Stimulated activated CD4-positive, alpha-beta T cell treated with anti-CD3 and anti-CD28 coated beads, Interleukin-1b, Interleukin-23, amount 100 ng/mL, for 48 hours (primary cell): ENCODE results near the gene PCDHB14.
A peak's percentile ranks its signal among the peaks of the same experiment; 100 is the strongest.
"Not testable (repeated sequence)": the region's sequence is repeated elsewhere in the genome, so short reads cannot be mapped to it uniquely, and the experiment has no call there.

Source experiments
- DNase-seq: peaks from one replicate; pipeline ENCODE4 v3.0.0-alpha.2; 2020

Gene PCDHB14

DNA sequence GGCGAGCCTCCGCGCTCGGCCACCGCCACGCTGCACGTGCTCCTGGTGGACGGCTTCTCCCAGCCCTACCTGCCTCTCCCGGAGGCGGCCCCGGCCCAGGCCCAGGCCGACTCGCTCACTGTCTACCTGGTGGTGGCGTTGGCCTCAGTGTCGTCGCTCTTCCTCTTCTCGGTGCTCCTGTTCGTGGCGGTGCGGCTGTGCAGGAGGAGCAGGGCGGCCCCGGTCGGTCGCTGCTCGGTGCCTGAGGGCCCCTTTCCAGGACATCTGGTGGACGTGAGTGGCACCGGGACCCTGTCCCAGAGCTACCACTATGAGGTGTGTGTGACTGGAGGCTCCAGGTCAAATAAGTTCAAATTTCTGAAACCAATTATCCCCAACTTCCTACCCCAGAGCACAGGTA lies 12.3 kb upstream of the PCDHB14 start:
- DNase-seq, result not testable (repeated sequence)

- DNase-seq, result peak; percentile 10
Measured at GRCh38 chr5:141213656-141214339, 9.3 kb upstream of the PCDHB14 start, which contains the start of gene PCDHB13. Gene PCDHB13 (plus strand): TSS chr5:141213919. CDS start chr5:141214124, 205 bp downstream.

GRCh38 chr5:141214583-141214982 lies 8.6 kb upstream of the PCDHB14 start:
- not testable (repeated sequence) for DNase-seq

- DNase-seq, result not testable (repeated sequence)
Measured at GRCh38 chr5:141215504-141215903, 7.6 kb upstream of the PCDHB14 start.

- DNase-seq, result not testable (repeated sequence)
Measured at GRCh38 chr5:141216035-141216434, 7.1 kb upstream of the PCDHB14 start.

- DNase-seq, result not testable (repeated sequence)
Measured at GRCh38 chr5:141224844-141225243, 1.7 kb downstream of the PCDHB14 start.

DNA sequence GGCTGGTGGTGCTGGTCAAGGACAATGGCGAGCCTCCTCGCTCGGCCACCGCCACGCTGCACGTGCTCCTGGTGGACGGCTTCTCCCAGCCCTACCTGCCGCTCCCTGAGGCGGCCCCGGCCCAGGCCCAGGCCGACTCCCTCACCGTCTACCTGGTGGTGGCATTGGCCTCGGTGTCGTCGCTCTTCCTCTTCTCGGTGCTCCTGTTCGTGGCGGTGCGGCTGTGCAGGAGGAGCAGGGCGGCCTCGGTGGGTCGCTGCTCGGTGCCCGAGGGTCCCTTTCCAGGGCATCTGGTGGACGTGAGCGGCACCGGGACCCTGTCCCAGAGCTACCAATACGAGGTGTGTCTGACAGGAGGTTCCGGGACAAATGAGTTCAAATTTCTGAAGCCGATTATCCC lies 2.3 kb downstream of the PCDHB14 start:
- not testable (repeated sequence) for DNase-seq

GRCh38 chr5:141234109-141234667 lies 11.0 kb downstream of the PCDHB14 start:
- no peak for DNase-seq

- not testable (repeated sequence) for DNase-seq
Measured at GRCh38 chr5:141235922-141236321, 12.8 kb downstream of the PCDHB14 start.

DNA sequence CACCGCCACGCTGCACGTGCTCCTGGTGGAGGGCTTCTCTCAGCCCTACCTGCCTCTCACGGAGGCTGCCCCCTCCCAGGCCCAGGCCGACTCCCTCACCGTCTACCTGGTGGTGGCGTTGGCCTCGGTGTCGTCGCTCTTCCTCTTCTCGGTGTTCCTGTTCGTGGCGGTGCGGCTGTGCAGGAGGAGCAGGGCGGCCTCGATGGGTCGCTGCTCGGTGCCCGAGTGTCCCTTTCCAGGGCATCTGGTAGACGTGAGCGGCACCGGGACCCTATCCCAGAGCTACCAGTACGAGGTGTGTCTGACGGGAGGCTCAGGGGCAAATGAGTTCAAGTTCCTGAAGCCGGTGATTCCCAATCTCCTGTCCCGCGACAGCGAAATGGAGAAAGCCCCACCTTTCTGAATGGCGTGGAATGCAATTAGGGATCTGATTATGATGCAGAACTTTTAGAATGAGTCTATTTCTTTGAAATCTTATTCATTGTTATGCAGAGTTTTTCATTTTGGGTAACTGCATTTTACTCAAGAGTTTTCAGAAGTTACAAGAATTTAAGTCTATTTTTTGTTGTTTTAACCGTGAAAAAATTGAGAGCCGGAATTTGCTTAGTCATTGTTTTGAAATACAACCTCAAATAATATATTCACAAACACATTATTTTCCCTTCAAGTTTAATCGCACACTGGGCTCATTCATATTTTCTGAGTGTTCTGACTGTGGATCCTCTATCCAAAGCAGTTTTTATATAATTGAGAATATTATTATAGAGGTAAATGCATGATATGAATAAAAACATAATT lies 13.6 kb downstream of the PCDHB14 start:
- DNase-seq, result no peak

DNA sequence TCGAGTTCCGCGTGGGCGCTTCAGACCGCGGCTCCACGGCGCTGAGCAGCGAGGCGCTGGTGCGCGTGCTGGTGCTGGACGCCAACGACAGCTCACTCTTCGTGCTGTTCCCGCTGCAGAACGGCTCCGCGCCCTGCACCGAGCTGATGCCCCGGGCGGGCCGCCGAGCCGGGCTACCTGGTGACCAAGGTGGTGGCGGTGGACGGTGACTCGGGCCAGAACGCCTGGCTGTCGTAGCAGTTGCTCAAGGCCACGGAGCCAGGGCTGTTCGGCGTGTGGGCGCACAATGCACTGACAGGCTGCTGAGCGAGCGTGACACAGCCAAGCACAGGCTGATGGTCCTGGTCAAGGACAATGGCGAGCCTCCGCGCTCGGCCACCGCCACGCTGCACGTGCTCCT lies 18.4 kb downstream of the PCDHB14 start:
- DNase-seq, result no peak

- no peak for DNase-seq
Measured at GRCh38 chr5:141245250-141245717, 22.1 kb downstream of the PCDHB14 start, which contains the start of gene PCDHB15. Gene PCDHB15 (plus strand): TSS chr5:141245395. CDS start chr5:141245579, 184 bp downstream.

DNA sequence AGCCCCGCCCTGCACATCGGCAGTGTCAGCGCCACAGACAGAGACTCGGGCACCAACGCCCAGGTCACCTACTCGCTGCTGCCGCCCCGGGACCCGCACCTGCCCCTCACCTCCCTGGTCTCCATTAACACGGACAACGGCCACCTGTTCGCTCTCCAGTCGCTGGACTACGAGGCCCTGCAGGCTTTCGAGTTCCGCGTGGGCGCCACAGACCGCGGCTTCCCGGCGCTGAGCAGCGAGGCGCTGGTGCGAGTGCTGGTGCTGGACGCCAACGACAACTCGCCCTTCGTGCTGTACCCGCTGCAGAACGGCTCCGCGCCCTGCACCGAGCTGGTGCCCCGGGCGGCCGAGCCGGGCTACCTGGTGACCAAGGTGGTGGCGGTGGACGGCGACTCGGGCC lies 23.8 kb downstream of the PCDHB14 start:
- DNase-seq, result not testable (repeated sequence)

GRCh38 chr5:141247434-141247833 lies 24.3 kb downstream of the PCDHB14 start:
- DNase-seq, result not testable (repeated sequence)

DNA sequence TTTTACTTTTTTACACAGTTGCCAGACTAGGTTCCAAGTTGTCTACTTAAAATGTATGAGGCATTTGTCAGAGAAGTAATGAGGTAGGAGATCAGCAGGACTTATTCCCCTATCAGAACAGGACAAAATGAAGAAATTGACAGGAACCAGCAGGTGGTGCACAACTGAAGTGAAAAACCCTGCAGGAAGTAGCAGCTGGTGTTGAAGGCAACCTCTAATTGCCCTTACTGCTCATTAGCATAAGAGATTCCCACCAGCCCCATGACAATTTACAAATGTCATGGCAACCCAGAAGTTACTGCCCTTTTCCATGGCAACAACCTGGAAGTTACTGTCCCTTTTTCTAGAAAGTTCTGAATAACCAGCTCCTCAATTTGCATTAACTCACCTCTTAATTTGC lies 27.4 kb downstream of the PCDHB14 start:
- no peak for DNase-seq

- DNase-seq, result no peak
Measured at GRCh38 chr5:141258464-141258863, 35.3 kb downstream of the PCDHB14 start.

DNA sequence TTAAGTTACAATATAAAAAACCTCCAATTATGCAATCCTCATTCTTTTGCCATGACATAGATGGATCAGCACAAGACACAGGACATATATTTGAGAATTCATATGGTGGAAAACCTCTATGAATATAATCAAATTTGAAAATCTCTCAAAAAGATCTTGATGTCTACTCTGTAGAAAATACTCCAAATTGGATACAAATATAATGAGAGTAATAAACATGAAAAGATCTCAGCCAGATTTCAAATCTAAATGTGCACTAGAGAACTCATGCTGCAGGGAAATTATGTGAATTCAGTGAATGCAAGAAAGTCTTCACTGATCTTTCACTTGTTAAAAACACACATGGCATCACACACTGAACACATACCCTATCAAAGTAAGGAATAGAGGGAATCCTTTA lies 35.8 kb downstream of the PCDHB14 start:
- DNase-seq, result no peak

DNA sequence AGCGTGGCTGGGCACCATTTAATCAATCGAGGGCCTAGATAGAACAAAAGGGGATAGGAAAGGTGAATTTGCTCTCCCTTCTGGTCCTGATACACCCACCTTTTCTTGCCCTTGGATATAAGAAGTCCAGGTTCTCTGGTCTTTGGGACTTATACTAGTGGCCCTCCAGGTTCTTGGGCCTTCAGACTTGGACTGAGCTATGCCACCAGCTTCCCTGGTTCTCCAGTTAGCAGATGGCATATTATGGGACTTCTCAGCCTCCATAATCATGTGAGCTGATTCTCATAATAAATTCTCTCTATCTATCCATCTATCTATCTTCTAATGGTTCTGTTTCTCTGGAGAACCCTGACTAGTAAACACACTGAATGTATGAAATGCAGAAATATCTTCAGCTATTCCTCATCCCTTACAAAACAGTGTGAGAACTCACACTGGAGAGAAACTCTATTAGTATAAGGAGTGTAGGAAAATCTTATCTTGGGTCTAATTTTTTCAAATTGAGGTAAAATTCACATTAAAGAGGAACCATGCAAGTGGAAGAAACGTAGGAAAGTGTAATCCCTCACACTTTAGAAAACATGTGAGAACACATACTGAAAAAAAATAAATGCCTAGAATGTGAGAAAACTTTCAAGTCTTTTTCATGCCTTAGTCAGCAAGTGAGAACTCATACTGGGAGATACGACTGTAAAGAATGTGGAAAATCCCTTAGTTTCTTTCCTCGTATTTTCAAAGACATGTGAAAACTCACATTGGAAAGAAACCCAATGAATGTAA lies 37.5 kb downstream of the PCDHB14 start:
- no peak for DNase-seq

DNA sequence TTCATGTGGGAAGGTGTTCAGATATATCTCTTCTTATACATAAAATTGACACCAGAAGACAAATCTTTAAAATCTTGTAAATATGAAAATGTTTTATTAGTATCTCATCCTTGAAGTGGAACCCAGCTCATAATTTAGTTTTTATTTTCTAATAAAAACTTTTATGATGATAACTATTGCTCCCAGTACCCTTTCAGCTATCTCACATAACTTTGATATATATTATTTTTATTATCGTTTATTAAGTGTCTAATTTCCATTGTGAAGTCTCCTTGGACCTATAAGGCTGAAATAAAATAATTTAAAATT lies 38.0 kb downstream of the PCDHB14 start:
- no peak for DNase-seq

DNA sequence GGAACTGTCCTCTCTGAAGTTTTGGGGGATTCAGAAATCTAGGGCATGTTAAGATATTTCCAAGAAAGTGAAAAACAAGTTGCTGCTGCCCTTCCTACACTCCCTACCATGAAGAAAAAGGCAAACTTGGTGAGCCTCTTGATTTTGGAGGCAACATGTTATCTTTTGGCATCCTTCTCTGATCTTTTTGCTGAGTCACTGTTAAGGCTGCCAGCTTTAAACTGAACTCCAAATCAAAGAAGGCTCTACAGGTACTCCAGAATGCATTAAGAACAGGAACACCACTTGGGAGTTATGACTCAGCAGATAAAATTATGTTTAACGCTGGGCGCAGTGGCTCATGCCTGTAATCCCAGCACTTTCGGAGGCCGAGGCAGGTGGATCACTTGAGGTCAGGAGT lies 46.1 kb downstream of the PCDHB14 start:
- no peak for DNase-seq

GRCh38 chr5:141272906-141273305 lies 49.8 kb downstream of the PCDHB14 start:
- no peak for DNase-seq
